Mucosa of descending colon (tissue), 3 donors: Measurements from ENCODE around the gene NCDN. TPM values are rescaled to one million over a fixed set of nuclear protein-coding genes. Genes with fewer than 3 reads are reported as not detected.

Experiments used
- ATAC-seq: fragments of 200-7000 bp; cut with Tn5 transposase; one replicate; pipeline ENCODE4 v1.9.1; 2020; ENCODE audit warnings: mild to moderate bottlenecking, moderate library complexity
- DNase-seq, 3 donors: peaks; one replicate each; pipeline ENCODE4 v3.0.0-alpha.2; 2020
- H3K36me3 ChIP-seq: fragments of 200-600 bp; one replicate; pipeline ENCODE4 v1.8.0; 2021; ENCODE audit warnings: low read depth, mild to moderate bottlenecking
- H3K4me1 ChIP-seq: fragments of 200-600 bp; one replicate; pipeline ENCODE4 v1.8.0; 2021; ENCODE audit warnings: low read depth, mild to moderate bottlenecking
- H3K4me3 ChIP-seq: fragments of 200-600 bp; one replicate; pipeline ENCODE4 v1.8.0; 2021; ENCODE audit warnings: mild to moderate bottlenecking
- H3K9me3 ChIP-seq: fragments of 200-600 bp; one replicate; pipeline ENCODE4 v1.8.0; 2021; ENCODE audit warnings: mild to moderate bottlenecking
- CTCF ChIP-seq: fragments of 200-600 bp; IDR thresholded peaks from one replicate; pipeline ENCODE4 v1.8.0; 2022; ENCODE audit warnings: antibody characterized with exemption, mild to moderate bottlenecking
- intact Hi-C, 2 donors: fragments of 100-400 bp; cut with DNase I in 1 of 2; cut with micrococcal nuclease in 1 of 2; formaldehyde crosslinking; loops; one replicate each; pipeline versions ENCODE4 v1.11.0 to v1.11.1; 2022; cut with DNase I, micrococcal nuclease
- long read RNA-seq, 2 donors: library from polyadenylated mRNA; unstranded; transcript quantifications; one replicate each; pipeline ENCODE4 v2.0.0, GENCODE V29; 2019 to 2021
- total RNA-seq, 3 donors: library from RNA; stranded (reverse); fragmentation: NEBNext Ultra II Directional in 2 of 3; extraction: Animal tissue kit (Norgen Biotek cat#: 25700) in 2 of 3; gene quantifications; one replicate each; pipeline versions ENCODE4 v1.2.1 to v1.2.4, GENCODE V29; 2021 to 2023
- donor health status: DM: no; HTN: no; CAD: no; lungs with moderate emphysema.
- donor health status: DM: no; HTN: no; CAD: no.
- donor health status: DM: no; HTN: yes; CAD: no.

Gene NCDN
- 10 to 100 TPM in 2 of 3 donors, 1 to 10 TPM in 1; 6.7 to 30.4 (median 11.2) TPM for total RNA-seq
- long read RNA-seq, donor 1, transcript NCDN-201 (8 exons, 3,433 nt), result major isoform, 15 of 62 reads
- long read RNA-seq, donor 1, transcript NCDN-202 (7 exons, 3,683 nt), result minor isoform, 8 of 62 reads
- long read RNA-seq, donor 1, partial matches to known transcripts, result 30 of 62 reads
- long read RNA-seq, donor 1, other reads (novel, unspliced or antisense), result 8 of 62 reads
- long read RNA-seq, donor 2, partial matches to known transcripts, result 0 of 4 reads
- long read RNA-seq, donor 2, other reads (novel, unspliced or antisense), result 3 of 4 reads

GRCh38 chr1:35557611-35558373 is at the start of gene NCDN:
Gene NCDN, plus strand, starts transcription at chr1:35557799. Its CDS starts 392 bp downstream, at chr1:35558191.
- Histone ChIP-seq H3K4me3 (peak within 1 kb of the TSS; percentile 93), H3K36me3 (no peaks in the 10 kb centered on the region), H3K9me3 (no peaks in the 10 kb centered on the region), H3K4me1 (peaks cover 25% of the 10 kb centered on the region)
- ATAC-seq, result peak; percentile 94
- intact Hi-C loops, result no loop called here
- peak; percentile 96 to 98 (median 97) for DNase-seq
- TF ChIP-seq CTCF, result no peak

- DNase-seq (no peak), ATAC-seq (no peak)
- no peaks in the 10 kb centered on the region for H3K9me3 ChIP-seq
- intact Hi-C loops, result no loop called here
- no peak overlapping the region for H3K4me3 ChIP-seq
- peaks cover 5% of the 10 kb centered on the region for H3K4me1 ChIP-seq
- no peaks in the 10 kb centered on the region for H3K36me3 ChIP-seq
- no peak for TF ChIP-seq CTCF
These were observed 49.7 kb upstream of the NCDN start for GRCh38 chr1:35507947-35508346.

- Histone ChIP-seq H3K4me3 (no peak overlapping the region), H3K4me1 (peaks cover 5% of the 10 kb centered on the region), H3K9me3 (no peaks in the 10 kb centered on the region), H3K36me3 (no peaks in the 10 kb centered on the region)
- TF ChIP-seq CTCF, result no peak
- no peak for DNase-seq
- intact Hi-C loops, result no loop called here
- ATAC-seq, result no peak
These were observed 48.0 kb upstream of the NCDN start for GRCh38 chr1:35509558-35509957.

- intact Hi-C loops, result no loop called here
- Histone ChIP-seq H3K36me3 (no peaks in the 10 kb centered on the region), H3K9me3 (no peaks in the 10 kb centered on the region), H3K4me1 (peaks cover 2% of the 10 kb centered on the region), H3K4me3 (no peak overlapping the region)
- no peak for DNase-seq
- no peak for ATAC-seq
- no peak for TF ChIP-seq CTCF
These were observed 46.3 kb upstream of the NCDN start for GRCh38 chr1:35511305-35511704.

GRCh38 chr1:35518183-35518582 is 39.4 kb upstream of the NCDN start:
- Histone ChIP-seq H3K9me3 (peaks cover 6% of the 10 kb centered on the region), H3K4me3 (no peak overlapping the region), H3K36me3 (no peaks in the 10 kb centered on the region), H3K4me1 (no peaks in the 10 kb centered on the region)
- no peak for TF ChIP-seq CTCF
- intact Hi-C loops, result no loop called here
- no peak for DNase-seq
- no peak for ATAC-seq
